ENCODE results near the gene JMJD1C.
A peak's percentile ranks its signal among the peaks of the same experiment; 100 is the strongest.

The JMJD1C gene

DNA sequence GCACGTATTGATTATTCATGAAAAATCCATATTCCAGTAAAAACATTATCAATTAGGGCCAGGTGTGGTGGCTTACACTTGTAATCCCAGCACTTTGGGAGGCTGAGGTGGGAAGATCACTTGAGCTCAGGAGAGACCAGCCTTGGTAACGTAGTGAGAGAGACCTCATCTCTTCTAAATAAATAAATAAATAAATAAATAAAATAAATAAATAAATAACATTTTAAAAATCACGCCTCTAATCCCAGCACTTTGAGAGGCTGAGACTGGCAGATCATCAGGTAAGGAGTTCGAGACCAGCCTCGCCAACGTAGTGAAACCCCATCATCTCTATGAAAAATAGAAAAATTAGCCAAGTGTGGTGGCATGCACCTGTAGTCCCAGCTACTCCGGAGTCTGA is 300.5 kb downstream of the JMJD1C start:
- DNase-seq (ENCODE audit: low read depth): no peak
- H3K4me3 ChIP-seq (ENCODE audit: low read length): no peak overlapping the region
- TF ChIP-seq, protein P1, sequence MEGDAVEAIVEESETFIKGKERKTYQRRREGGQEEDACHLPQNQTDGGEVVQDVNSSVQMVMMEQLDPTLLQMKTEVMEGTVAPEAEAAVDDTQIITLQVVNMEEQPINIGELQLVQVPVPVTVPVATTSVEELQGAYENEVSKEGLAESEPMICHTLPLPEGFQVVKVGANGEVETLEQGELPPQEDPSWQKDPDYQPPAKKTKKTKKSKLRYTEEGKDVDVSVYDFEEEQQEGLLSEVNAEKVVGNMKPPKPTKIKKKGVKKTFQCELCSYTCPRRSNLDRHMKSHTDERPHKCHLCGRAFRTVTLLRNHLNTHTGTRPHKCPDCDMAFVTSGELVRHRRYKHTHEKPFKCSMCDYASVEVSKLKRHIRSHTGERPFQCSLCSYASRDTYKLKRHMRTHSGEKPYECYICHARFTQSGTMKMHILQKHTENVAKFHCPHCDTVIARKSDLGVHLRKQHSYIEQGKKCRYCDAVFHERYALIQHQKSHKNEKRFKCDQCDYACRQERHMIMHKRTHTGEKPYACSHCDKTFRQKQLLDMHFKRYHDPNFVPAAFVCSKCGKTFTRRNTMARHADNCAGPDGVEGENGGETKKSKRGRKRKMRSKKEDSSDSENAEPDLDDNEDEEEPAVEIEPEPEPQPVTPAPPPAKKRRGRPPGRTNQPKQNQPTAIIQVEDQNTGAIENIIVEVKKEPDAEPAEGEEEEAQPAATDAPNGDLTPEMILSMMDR (conservative IDR thresholded peaks at IDR 0.05; ENCODE audit: low read length): no peak

DNA sequence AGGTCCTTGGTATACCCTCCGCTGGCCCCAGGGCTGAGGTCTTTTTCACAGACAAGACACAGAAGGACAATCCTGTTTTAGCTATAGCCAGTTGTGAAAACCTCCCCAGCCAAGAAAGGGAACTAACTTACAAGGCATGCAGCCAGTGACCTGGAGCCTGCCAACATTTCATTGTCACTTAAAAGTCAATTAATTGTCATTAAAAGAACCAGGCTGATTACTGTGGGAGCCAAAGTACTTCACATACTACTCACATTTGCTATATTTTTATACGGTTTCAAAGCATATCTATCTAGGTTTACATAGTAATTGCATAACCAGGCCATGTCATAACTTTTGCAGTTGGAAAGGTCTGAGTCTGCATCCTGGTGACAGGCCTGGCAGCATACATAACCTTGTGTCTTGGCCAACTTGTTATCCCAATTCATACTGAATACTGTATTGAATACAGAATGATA is 301.6 kb downstream of the JMJD1C start:
- H3K4me3 ChIP-seq (ENCODE audit: low read length): no peak overlapping the region
- DNase-seq (ENCODE audit: low read depth): peak; percentile 32
- TF ChIP-seq, protein P1 (conservative IDR thresholded peaks at IDR 0.05; ENCODE audit: low read length): no peak

DNA sequence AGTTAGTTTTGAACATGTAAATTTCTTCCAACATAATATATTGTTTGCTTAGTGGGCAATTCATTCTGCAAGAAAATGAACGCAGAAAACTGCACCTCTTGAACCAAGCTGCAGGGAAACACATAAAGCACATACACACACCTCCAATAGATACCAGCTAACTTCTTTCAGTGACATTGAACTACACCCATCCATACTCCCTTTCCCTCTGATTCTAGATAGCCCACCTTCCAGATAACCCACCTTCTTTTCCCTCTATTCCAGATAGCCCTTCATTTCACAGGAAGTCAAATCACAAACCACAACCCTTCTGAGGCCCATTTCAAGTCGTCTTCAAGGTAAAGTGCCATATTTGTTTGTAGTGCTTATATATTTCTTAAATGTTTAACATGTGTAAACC is 304.2 kb downstream of the JMJD1C start:
- TF ChIP-seq, protein P1 (conservative IDR thresholded peaks at IDR 0.05; ENCODE audit: low read length): no peak
- H3K4me3 ChIP-seq (ENCODE audit: low read length): no peak overlapping the region
- no peak for DNase-seq (ENCODE audit: low read depth)

DNA sequence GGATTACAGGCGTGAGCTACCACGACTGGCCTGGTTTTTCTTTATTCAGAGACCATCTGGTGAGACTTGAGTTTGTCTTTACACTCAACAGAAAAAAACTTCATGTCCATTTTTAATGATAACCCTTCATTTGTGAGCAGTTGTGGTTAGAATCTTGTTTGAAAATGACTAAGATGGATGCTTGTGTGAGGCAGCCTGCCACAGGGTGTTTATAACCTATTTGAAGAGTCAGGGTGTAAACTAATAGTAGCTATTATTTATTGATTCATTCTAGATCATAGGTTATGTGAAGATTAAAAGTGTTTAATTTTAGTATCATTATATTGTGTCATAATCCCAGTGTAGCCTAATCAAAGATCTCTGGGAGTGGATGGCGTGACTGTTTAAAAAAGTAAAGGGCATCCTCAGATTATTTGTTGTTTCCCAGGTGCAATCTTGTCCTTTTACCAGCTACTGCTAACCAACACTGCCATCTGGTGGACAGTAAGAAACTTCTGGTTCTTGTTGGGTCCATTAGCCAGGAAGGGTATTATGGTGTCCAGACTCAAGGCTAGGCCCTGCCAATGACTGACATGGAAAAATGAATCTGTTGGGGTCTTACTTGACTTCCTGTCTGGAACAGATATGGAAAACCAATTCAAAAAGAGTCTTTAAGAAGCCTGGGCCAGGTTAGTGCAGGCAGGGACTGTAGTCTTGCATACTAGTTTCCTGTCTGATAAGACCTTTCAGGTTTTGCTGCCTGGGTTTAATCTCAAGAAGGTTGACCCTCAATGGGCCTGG is 307.7 kb downstream of the JMJD1C start:
- H3K4me3 ChIP-seq (ENCODE audit: low read length): no peak overlapping the region
- DNase-seq (ENCODE audit: low read depth): peak; percentile 94
- TF ChIP-seq, protein P1 (conservative IDR thresholded peaks at IDR 0.05; ENCODE audit: low read length): peak; percentile 84

DNA sequence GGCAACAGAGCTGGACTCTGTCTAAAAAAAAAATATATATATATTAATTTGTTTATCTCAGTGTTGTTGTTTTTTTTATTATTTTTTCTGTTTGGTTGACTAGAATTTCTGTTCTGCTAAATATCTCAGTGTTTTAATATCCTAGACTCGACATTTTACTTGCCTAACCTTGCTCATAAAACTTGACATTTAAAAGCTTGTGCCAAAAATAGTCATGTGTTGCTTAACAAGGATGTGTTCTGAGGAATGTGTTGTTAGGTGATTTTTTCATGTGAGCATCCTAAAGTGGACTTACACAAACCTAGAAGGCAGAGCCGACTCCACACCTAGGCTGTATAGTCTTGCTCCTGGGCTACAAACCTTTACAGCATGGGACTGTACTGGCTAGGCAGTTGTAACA is 309.5 kb downstream of the JMJD1C start:
- DNase-seq (ENCODE audit: low read depth): peak; percentile 59

DNA sequence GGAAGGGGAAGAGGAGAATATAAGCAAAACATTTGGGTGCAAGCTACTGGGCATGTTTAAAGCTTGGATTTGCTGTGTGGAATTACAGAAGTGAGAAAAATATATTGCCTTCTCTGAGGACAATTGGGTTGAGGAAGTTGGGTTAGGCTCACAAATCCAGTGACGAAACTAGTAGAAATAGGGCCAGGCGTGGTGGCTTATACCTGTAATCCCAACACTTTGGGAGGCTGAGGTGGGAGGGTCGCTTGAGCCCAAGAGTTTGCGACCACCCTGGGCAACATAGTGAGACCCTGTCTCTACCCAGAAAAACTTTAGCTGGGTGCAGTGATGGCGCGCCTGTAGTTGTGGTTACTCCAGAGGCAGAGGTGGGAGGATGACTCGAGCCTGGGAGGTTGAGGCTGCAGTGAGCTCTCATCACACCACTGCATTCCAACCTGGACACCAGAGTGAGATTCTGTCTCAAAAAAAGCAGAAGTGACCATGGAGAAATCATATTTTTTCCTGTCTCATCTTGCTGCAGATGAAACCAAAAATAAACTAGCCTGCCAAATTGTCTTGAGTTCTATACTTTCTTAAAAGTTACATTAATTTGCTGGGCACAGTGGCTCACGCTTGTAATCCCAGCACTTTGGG is 310.3 kb downstream of the JMJD1C start:
- no peak overlapping the region for H3K4me3 ChIP-seq (ENCODE audit: low read length)
- TF ChIP-seq, protein P1 (conservative IDR thresholded peaks at IDR 0.05; ENCODE audit: low read length): no peak
- no peak for DNase-seq (ENCODE audit: low read depth)

More for the DNA sequence above, 309.5 kb downstream of the JMJD1C start:
- TF ChIP-seq, protein P1 (conservative IDR thresholded peaks at IDR 0.05; ENCODE audit: low read length): no peak
- H3K4me3 ChIP-seq (ENCODE audit: low read length): no peak overlapping the region

Data from AG10803 (cell line).